Mesothelial cell of epicardium (in vitro differentiated cells): ENCODE data around the gene UGT1A7. TPM values are rescaled to one million over a fixed set of nuclear protein-coding genes. Genes with fewer than 3 reads are reported as not detected.

Experiments
- DNase-seq, 2 experiments: peaks; one replicate each; pipeline ENCODE4 v3.0.0; 2021; ENCODE audit warnings: low spot score in 2 of 2; ENCODE audit not compliant: unreplicated experiment in 2 of 2
- H3K27ac Mint-ChIP-seq: 2 replicates; pipeline ENCODE4 v1.8.0; 2021; ENCODE audit warnings: mixed read lengths
- H3K27me3 Mint-ChIP-seq: 2 replicates; pipeline ENCODE4 v1.8.0; 2021; ENCODE audit warnings: low read depth, mixed read lengths
- H3K36me3 Mint-ChIP-seq: 2 replicates; pipeline ENCODE4 v1.8.0; 2021; ENCODE audit warnings: mixed read lengths
- H3K4me1 Mint-ChIP-seq: 2 replicates; pipeline ENCODE4 v1.8.0; 2021; ENCODE audit warnings: mixed read lengths
- H3K4me3 Mint-ChIP-seq: 2 replicates; pipeline ENCODE4 v1.8.0; 2021; ENCODE audit warnings: mild to moderate bottlenecking, moderate library complexity, mixed read lengths
- H3K9me3 Mint-ChIP-seq: 2 replicates; pipeline ENCODE4 v1.8.0; 2021; ENCODE audit warnings: mixed read lengths
- CTCF ChIP-seq: fragments of 200-600 bp; sonication (generic); IDR thresholded peaks from one replicate; pipeline ENCODE4 v1.5.0; 2021; ENCODE audit warnings: antibody characterized with exemption; ENCODE audit not compliant: unreplicated experiment
- total RNA-seq: library from RNA; stranded (reverse); gene quantifications from 3 replicates; pipeline ENCODE4 v1.2.1, GENCODE V29; 2021

UGT1A7 gene
- total RNA-seq, 1 donor from 2014 or later, result not detected

DNA sequence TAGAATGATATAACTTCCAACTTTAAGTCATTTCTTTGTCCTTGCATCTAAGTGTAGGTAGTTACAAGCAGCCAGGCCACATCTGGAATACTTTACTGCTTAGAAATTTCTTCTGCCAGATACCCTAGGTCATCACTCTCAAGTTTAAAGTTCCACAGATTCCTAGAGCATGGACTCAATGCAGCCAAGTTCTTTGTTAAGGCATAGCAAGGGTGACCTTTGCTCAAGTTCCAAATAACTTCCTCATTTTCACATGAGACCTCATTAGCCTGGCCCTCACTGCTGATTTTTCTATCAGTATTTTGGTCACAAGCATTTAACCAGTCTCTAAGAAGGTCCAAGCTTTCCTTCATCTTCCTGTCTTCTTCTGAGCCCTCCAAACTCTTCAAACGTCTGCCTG is 17.8 kb upstream of the UGT1A7 start:
- H3K27ac Mint-ChIP-seq, result no peak overlapping the region

GRCh38 chr2:233668605-233669260 is 13.0 kb upstream of the UGT1A7 start:
- Mint-ChIP-seq H3K4me1 (no peaks in the 10 kb centered on the region), H3K9me3 (peaks cover 18% of the 10 kb centered on the region), H3K4me3 (no peak overlapping the region), H3K27ac (no peak overlapping the region), H3K36me3 (no peaks in the 10 kb centered on the region), H3K27me3 (peaks cover 22% of the 10 kb centered on the region)
- no peak for TF ChIP-seq CTCF
- no peak for DNase-seq

More for the DNA sequence above, 17.8 kb upstream of the UGT1A7 start:
- H3K27me3 Mint-ChIP-seq, result peaks cover 26% of the 10 kb centered on the region
- H3K9me3 Mint-ChIP-seq, result peaks cover 18% of the 10 kb centered on the region
- DNase-seq, result no peak
- no peaks in the 10 kb centered on the region for H3K4me1 Mint-ChIP-seq
- no peak for TF ChIP-seq CTCF
- H3K4me3 Mint-ChIP-seq, result no peak overlapping the region
- H3K36me3 Mint-ChIP-seq, result no peaks in the 10 kb centered on the region

- H3K4me3 Mint-ChIP-seq, result no peak within 1 kb of the TSS
- H3K27ac Mint-ChIP-seq, result no peak within 1 kb of the TSS
- H3K27me3 Mint-ChIP-seq, result peaks cover 26% of the 10 kb centered on the region
- TF ChIP-seq CTCF, result no peak
- H3K9me3 Mint-ChIP-seq, result peaks cover 8% of the 10 kb centered on the region
- no peaks in the 10 kb centered on the region for H3K36me3 Mint-ChIP-seq
- no peaks in the 10 kb centered on the region for H3K4me1 Mint-ChIP-seq
- DNase-seq, result no peak
These were observed 10.2 kb upstream of the UGT1A7 start, which contains the start of gene UGT1A9 for GRCh38 chr2:233671290-233672161. UGT1A9 (plus strand) TSS chr2:233671898; CDS start chr2:233671935, 37 bp downstream.

DNA sequence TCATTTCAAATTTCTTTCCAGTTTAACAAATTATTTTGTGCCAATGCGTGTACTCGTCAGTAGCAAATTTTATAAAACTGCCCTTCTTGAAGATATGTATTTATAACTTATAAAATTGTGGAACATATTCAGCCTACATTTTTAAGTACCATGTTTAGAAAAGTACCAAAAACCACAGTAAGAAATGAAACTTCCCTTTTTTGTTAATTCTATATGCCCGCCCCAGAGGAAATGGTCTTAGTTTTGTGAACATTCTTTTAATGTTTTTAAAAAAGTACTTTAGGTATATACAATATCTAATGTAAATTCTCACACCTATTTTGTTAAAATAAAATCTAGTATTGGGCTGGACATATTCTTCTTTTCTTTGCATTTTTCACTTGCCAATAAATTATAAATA is 8.8 kb upstream of the UGT1A7 start:
- Mint-ChIP-seq H3K4me1 (no peaks in the 10 kb centered on the region), H3K27me3 (peaks cover 38% of the 10 kb centered on the region), H3K9me3 (peaks cover 8% of the 10 kb centered on the region), H3K27ac (no peak overlapping the region), H3K36me3 (no peaks in the 10 kb centered on the region), H3K4me3 (no peak overlapping the region)
- no peak for DNase-seq
- TF ChIP-seq CTCF, result no peak

- Mint-ChIP-seq H3K4me1 (no peaks in the 10 kb centered on the region), H3K27ac (no peak overlapping the region), H3K27me3 (peaks cover 46% of the 10 kb centered on the region), H3K36me3 (no peaks in the 10 kb centered on the region), H3K4me3 (no peak overlapping the region), H3K9me3 (peaks cover under 1% of the 10 kb centered on the region)
- TF ChIP-seq CTCF, result no peak
- DNase-seq, result no peak
These were observed 7.8 kb upstream of the UGT1A7 start for GRCh38 chr2:233673896-233674295.
